Measurements from ENCODE around the gene CNTN4. TPM values are rescaled to one million over a fixed set of nuclear protein-coding genes. Genes with fewer than 3 reads are reported as not detected.

CNTN4 gene
- total RNA-seq, 1 donor from 2014 or later, result 16.5 TPM

DNA sequence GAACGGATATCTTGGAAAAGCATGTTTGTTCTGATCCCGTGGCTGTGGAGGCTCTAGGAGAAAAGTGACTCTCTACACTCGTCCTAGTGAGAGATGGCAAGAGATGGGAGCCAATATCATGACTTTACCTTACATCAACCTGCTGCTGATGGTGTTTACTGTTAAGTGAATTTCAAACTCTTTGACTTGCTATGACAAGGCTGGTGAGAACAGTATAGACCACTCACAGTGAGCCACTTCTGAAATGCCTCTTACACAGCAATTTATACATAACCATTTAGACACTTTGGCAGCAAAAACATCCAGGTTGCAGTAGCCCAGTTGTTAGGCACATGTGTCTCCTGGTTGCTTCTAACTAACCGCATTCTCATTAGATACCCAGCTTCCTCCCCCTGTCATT is 968.2 kb downstream of the CNTN4 start:
- no peak for DNase-seq (ENCODE audit: low read depth)
- H3K4me3 ChIP-seq (ENCODE audit: low read depth, low read length), result no peak overlapping the region
- TF ChIP-seq, protein P1, sequence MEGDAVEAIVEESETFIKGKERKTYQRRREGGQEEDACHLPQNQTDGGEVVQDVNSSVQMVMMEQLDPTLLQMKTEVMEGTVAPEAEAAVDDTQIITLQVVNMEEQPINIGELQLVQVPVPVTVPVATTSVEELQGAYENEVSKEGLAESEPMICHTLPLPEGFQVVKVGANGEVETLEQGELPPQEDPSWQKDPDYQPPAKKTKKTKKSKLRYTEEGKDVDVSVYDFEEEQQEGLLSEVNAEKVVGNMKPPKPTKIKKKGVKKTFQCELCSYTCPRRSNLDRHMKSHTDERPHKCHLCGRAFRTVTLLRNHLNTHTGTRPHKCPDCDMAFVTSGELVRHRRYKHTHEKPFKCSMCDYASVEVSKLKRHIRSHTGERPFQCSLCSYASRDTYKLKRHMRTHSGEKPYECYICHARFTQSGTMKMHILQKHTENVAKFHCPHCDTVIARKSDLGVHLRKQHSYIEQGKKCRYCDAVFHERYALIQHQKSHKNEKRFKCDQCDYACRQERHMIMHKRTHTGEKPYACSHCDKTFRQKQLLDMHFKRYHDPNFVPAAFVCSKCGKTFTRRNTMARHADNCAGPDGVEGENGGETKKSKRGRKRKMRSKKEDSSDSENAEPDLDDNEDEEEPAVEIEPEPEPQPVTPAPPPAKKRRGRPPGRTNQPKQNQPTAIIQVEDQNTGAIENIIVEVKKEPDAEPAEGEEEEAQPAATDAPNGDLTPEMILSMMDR (IDR thresholded peaks at IDR 0.05; ENCODE audit: insufficient read depth, low read length, poor library complexity, severe bottlenecking), result no peak
- H3K27me3 ChIP-seq (ENCODE audit: control insufficient read depth, insufficient read depth, low read length), result no peaks in the 10 kb centered on the region
- no peaks in the 10 kb centered on the region for H3K36me3 ChIP-seq (ENCODE audit: control insufficient read depth, insufficient read depth, low read length)

DNA sequence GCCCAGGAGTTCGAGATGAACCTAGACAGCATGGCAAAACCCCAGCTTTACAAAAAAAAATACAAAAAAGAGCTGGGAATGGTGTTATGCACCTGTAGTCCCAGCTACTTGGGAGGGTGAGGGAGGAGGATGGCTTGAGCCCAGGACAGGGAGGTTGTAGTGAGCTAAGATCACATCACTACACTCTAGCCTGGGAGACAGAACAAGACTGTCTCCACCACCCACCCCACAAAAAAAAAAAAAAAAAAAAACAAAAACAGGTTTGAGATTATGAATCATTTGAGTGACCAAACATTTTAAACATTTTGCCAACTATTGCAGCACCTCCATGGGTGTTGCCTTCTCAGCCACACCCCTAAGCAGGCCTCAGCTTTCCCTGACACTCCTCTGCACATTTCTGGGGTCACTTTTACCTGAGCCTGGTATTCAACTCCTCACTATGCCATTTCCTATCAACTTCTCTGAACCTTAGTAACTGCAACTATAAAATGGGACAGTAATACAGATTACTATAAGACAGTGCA is 969.8 kb downstream of the CNTN4 start:
- no peak for DNase-seq (ENCODE audit: low read depth)
- Histone ChIP-seq H3K27me3 (ENCODE audit: control insufficient read depth, insufficient read depth, low read length) (no peaks in the 10 kb centered on the region), H3K4me3 (ENCODE audit: low read depth, low read length) (no peak overlapping the region), H3K36me3 (ENCODE audit: control insufficient read depth, insufficient read depth, low read length) (no peaks in the 10 kb centered on the region)
- TF ChIP-seq, protein P1 (IDR thresholded peaks at IDR 0.05; ENCODE audit: insufficient read depth, low read length, poor library complexity, severe bottlenecking), result no peak

DNA sequence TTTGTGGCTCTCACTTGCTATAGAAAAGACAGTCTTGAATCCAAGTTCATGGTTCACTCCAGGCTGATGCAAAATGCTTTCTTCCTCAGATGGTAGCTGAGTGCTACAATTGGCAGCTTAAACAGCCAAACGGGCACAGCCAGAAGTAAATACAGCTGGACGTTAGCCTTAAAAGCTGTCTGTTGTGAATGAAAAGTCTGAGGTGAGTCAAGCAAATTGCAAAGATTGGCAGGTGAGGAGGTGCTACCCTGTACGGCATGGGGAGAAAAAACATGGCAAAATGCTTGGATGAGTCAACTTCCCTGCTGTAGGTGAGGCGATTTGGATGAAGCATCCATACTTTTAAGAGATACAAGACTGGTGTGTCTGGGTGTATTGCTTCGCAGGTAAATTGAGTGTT is 971.1 kb downstream of the CNTN4 start:
- TF ChIP-seq, protein P1 (IDR thresholded peaks at IDR 0.05; ENCODE audit: insufficient read depth, low read length, poor library complexity, severe bottlenecking), result no peak
- no peak overlapping the region for H3K4me3 ChIP-seq (ENCODE audit: low read depth, low read length)
- no peaks in the 10 kb centered on the region for H3K27me3 ChIP-seq (ENCODE audit: control insufficient read depth, insufficient read depth, low read length)
- no peaks in the 10 kb centered on the region for H3K36me3 ChIP-seq (ENCODE audit: control insufficient read depth, insufficient read depth, low read length)
- no peak for DNase-seq (ENCODE audit: low read depth)

DNA sequence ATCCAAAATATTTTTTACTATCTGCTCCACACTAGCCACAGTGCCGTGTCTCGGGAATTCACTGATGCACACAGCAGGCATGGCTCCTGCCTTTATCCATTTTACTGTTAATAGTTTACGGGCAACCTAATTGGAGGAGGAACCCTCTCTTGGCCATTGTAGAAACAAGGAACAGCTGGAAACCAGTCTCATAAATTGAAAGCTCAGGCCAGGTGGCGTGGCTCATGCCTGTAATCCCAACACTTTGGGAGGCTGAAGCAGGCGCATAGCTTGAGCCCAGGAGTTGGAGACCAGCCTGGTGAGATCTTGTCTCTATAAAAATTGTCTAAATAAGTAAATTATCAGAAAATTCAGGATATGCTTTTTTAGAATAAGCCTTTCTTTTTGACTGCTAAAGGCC is 972.5 kb downstream of the CNTN4 start:
- TF ChIP-seq, protein P1 (IDR thresholded peaks at IDR 0.05; ENCODE audit: insufficient read depth, low read length, poor library complexity, severe bottlenecking), result no peak
- H3K36me3 ChIP-seq (ENCODE audit: control insufficient read depth, insufficient read depth, low read length), result no peaks in the 10 kb centered on the region
- DNase-seq (ENCODE audit: low read depth), result no peak
- H3K4me3 ChIP-seq (ENCODE audit: low read depth, low read length), result no peak overlapping the region
- H3K27me3 ChIP-seq (ENCODE audit: control insufficient read depth, insufficient read depth, low read length), result no peaks in the 10 kb centered on the region

DNA sequence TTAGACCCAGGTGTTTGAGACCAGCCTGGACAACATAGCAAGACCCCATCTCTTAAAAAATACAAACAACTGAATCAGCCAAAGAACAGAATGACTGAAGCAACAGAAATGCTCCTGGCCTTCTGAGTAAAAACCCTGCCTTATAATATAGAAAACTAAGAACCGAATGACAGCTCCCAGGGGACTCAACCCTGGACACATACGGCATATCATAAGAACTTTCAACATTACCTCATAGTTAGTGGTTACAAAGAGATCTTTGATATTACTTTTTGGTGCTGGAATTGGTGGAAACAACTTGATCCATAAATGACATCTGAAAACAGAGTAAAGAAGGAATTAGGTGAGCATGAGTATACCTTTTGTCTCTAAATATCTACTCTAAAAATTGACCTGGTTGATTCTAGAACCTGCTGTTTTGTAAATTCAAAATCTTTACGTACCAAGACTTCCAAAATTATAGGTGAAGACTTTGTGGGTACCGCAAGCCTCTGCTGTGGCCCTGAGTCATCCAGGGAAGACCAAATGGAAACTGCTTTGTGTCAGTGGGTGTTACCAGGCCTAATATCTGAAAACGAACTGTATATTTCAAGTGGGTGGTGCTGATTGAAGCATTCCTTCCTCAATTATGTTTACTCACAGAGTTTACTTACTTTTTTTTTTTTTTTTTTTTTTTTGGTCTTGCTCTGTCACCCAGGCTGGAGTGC is 976.0 kb downstream of the CNTN4 start:
- Histone ChIP-seq H3K4me3 (ENCODE audit: low read depth, low read length) (no peak overlapping the region), H3K27me3 (ENCODE audit: control insufficient read depth, insufficient read depth, low read length) (no peaks in the 10 kb centered on the region), H3K36me3 (ENCODE audit: control insufficient read depth, insufficient read depth, low read length) (no peaks in the 10 kb centered on the region)
- DNase-seq (ENCODE audit: low read depth), result no peak
- TF ChIP-seq, protein P1 (IDR thresholded peaks at IDR 0.05; ENCODE audit: insufficient read depth, low read length, poor library complexity, severe bottlenecking), result no peak

DNA sequence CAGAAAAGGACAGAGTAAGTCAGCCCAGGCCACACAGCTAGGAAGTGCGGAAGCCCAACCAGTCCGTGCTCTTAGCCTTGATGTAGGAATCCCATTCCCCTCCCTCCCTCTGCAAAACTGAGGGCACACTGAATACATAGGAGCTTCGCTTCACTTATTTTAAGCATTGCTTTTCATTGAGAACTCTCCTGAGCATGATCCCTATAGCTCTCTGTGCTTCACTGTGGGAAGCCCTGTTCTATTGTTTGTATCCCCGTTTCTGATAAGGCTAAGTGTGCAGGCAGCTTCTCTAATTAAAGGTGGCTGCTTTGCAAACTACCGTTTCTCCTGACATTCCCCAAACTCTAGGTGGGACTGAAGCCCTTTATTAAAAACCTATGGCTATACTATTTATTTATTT is 981.6 kb downstream of the CNTN4 start:
- DNase-seq (ENCODE audit: low read depth), result no peak
- TF ChIP-seq, protein P1 (IDR thresholded peaks at IDR 0.05; ENCODE audit: insufficient read depth, low read length, poor library complexity, severe bottlenecking), result no peak

More for the DNA sequence above, 981.6 kb downstream of the CNTN4 start:
- no peaks in the 10 kb centered on the region for H3K27me3 ChIP-seq (ENCODE audit: control insufficient read depth, insufficient read depth, low read length)
- H3K4me3 ChIP-seq (ENCODE audit: low read depth, low read length), result no peak overlapping the region
- H3K36me3 ChIP-seq (ENCODE audit: control insufficient read depth, insufficient read depth, low read length), result no peaks in the 10 kb centered on the region

All from kidney epithelial cell (primary cell).